GM21423 (cell line): ENCODE data around the gene APOL1.
"Not testable (repeated sequence)": the region's sequence is repeated elsewhere in the genome, so short reads cannot be mapped to it uniquely, and the experiment has no call there.

Experiments
- ATAC-seq: cut with Tn5 transposase; IDR thresholded peaks from one replicate; pipeline ENCODE4 v1.9.1; 2021; ENCODE audit warnings: mild to moderate bottlenecking, moderate library complexity; ENCODE audit not compliant: unreplicated experiment

Gene APOL1

DNA sequence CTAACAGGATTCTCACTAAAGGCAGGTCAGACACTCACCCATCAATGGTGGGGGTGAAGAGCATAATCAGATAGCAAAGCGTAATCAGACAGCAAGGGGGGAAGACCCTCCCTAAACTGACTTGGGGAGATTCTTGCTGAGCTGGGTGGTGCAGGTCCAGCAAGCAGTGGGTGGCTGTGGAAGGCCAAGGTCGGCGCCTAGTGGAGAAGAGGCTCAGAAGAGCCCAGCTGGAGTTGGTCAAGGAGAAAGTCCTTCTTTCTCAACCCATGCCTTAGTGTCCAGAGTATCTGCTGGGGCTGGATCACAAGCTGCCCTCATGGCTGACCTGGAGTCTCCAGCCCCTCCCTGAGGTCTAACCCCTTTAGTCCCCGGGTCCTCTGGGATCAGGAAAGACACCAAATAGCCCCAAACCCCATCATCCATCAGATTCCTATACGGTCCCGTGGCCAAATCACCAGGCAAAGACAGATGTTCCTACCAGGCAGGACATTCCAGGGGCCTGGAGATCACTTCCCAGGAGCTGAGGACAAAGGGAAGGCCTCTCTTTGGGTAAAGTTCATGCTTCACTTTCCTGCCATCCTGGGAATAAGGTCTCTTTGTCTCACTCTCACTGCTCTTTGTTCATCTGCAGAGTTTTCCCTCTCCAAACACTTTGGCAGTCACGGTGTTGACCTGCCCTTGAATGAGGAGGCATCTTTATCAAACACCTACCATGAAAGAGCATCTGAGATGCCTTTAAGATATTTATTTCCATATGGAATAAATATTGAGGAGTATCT is 11.1 kb downstream of the APOL1 start:
- ATAC-seq, result not testable (repeated sequence)

GRCh38 chr22:36267058-36267457 is 14.1 kb downstream of the APOL1 start:
- no peak for ATAC-seq

- ATAC-seq, result no peak
These were observed 15.1 kb downstream of the APOL1 start for GRCh38 chr22:36267896-36268485.

DNA sequence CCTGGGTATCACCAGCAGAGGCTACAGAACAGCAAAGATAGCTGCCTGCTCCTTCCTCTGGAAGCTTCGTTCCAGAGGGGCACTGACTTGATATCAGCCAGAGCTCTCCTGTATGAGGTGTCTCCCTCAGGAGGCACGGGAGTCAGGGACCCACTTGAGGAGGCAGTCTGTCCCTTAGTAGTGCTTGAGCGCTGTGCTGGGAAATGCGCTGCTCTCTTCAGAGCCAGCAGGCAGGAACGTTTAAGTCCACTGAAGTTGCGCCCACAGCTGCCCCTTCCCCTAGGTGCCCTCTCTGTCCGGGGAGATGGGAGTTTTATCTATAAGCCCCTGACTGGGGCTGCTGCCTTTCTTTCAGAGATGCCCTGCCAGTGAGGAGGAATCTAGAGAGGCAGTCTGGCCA is 18.3 kb downstream of the APOL1 start:
- not testable (repeated sequence) for ATAC-seq

DNA sequence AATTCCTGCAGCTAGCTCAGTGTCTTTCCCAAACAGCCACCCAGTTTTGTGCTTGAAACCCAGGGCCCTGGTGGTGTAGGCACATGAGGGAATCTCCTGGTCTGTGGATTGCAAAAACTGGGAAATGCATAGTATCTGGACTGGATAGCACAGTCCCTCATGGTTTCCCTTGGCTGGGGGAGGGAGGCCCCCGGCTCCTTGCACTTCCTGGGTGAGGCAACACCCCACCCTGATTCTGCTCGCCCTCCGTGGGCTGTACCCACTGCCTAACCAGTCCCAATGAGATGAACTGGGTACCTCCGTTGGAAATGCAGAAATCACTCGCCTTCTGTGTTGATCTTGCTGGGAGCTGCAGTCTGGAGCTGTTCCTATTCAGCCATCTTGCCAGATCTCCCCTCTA is 19.0 kb downstream of the APOL1 start:
- not testable (repeated sequence) for ATAC-seq

DNA sequence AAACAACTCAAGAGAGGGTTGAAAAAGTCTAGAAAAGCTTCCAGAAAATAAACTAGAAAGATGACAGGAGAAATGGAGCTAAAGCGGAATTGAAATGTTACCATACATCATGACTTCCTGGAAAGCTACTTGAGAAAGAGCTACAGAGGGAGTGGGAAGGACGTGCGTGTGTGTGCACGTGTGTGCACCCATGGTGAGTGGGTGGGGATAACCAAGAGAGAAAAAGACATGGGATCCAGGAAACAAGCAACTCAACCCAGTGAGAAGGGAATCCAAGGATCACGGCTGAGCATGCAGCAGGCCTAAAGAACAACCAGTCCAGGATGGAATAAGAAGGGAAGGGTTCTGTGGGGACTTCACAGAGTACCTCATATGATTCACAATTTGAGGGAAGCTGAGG is 21.6 kb downstream of the APOL1 start:
- ATAC-seq, result no peak

DNA sequence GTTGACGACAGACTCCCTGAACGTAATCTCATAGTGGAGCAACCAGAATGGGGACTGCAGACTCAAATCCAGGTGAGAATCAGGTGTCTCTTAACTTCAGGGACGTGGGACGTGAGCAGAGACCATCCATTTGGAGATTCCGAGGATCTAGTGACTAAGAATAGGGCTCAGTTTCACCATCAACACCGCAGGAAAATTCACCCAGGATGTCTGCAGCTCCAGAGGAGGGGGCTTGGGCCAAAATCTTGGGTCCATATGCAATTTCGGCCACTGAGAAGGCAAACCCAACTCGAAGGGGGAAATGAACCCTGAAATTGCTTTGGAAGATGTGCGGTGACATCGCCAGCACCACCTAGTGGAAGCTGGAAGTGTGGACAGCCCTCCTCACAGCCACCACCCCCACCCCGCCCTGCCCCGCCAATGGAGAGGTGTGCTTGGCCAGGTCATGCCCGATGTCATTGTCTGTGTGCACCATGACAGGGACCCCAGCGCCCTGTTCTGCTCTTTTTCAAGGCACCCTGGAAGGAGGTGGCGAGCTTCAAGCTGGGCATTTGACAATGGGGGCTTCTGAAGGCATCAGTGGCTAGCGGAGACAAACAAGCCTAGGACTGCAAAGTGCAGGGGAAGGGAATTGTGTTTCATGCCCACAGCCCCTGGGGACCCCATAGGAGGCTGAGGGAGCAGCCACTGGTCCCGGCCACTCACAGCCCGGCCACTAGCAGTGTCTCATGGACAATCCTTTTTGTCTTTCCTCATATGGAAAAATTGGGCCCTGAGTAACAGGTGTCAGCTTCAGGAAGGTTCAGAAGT is 24.8 kb downstream of the APOL1 start:
- ATAC-seq, result no peak

DNA sequence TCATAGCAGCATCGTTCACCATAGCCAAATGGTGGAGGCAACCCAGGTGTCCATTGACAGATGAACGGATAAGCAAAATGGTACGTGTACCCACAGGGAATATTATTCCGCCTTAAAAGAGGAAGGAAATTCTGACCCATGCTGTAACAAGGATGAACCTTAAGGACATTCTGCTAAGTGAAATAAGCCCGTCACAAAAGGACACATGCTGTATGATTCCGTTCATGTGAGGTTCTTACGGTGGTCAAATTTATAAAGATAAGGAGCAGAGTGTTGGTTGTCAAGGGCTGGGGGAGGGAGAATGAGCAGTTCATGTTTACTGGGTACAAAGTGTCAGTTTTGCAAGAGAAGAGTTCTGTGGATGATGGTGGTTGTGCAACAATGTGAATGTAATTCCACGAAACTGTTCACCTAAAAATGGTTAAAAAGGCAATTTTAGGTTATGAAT is 26.3 kb downstream of the APOL1 start:
- no peak for ATAC-seq

DNA sequence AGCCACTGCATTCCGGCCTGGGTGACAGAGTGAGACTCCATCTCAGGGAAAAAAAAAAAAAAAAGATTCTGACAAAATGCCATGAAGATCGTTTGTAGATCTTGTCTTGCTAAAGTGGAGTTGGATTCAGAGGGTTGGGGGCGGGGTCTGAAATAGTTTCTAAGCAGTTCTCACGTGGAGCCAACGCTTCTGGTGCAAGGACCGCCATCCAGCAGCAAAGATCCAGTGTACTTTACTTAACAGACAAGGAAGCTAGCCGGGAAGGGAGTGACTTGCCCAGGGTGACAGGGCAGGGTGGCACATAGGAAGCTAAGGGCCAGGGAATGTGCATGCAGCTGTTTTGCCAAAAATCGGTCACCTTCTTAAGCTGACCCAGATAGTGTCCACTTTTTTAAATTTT is 27.4 kb downstream of the APOL1 start:
- ATAC-seq, result no peak

- ATAC-seq, result no peak
These were observed 28.9 kb downstream of the APOL1 start for GRCh38 chr22:36281781-36282327.

DNA sequence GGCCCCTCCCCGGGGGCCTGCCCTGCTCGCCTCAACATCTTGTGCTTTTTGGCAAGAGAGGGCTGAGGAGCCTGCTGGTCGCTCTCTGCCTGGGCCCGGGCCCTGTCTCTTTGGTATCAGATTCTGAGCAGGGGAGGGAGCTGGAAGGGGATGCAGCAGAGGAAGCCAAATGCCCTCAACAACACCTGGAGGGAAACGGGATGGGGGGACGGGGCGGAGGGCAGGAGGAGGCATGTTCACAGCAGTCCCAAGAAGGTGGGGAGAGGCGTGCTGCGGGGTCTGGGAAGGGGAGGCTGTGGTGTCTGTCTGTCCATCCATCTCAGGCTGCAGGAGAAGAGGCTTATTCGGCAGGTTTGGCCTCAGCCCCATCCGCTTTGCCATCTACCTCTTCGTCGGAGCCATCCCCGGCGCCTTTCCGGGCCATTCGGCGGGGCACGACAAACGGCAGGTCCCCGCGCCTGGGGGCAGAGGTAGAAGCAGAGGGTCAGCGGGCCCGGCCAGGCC is 29.4 kb downstream of the APOL1 start:
- ATAC-seq, result no peak

GRCh38 chr22:36284171-36284571 is 31.2 kb downstream of the APOL1 start:
- no peak for ATAC-seq

DNA sequence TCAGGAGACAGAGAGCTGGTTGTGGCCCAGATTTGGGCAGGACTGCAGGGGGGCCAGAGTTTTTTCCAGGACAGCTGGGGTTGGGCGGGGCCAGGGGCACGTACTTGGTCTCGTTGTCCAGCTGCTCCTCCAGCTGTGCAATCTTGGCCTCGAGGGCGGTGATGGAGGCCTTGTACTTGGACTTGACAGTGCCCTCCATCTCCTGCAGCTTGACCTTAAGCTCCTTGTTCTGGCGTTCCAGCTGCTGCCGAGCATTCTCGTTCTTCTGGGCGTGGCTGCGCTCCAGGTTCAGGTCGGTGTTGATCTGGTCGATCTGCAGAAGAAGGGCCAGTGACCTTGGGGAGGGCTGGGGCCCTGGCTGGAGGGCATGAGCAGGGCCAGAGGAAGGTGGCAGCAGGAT is 32.1 kb downstream of the APOL1 start:
- no peak for ATAC-seq

DNA sequence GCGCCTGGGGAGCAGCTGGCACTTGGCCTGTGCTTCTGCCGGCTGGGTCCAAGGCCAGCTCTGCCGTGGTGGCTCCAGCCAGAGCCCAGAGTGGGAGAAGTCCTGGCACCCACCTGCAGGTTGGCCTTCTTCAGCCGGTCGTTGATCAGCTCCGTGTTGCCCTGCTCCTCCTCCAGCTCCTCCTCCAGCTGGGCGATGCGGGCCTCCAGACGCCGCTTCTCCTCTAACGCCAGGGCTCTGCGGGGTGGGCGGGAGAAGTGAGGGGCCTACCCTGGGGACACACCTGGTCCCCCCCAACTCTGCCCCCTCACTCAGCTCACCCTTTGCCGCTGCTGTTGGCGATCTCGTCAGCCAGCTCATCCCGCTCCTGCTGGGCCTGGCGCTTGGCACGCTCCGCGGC is 32.6 kb downstream of the APOL1 start:
- no peak for ATAC-seq

GRCh38 chr22:36286096-36286957 is 33.4 kb downstream of the APOL1 start:
- no peak for ATAC-seq

GRCh38 chr22:36287881-36288515 is 35.1 kb downstream of the APOL1 start:
- no peak for ATAC-seq

DNA sequence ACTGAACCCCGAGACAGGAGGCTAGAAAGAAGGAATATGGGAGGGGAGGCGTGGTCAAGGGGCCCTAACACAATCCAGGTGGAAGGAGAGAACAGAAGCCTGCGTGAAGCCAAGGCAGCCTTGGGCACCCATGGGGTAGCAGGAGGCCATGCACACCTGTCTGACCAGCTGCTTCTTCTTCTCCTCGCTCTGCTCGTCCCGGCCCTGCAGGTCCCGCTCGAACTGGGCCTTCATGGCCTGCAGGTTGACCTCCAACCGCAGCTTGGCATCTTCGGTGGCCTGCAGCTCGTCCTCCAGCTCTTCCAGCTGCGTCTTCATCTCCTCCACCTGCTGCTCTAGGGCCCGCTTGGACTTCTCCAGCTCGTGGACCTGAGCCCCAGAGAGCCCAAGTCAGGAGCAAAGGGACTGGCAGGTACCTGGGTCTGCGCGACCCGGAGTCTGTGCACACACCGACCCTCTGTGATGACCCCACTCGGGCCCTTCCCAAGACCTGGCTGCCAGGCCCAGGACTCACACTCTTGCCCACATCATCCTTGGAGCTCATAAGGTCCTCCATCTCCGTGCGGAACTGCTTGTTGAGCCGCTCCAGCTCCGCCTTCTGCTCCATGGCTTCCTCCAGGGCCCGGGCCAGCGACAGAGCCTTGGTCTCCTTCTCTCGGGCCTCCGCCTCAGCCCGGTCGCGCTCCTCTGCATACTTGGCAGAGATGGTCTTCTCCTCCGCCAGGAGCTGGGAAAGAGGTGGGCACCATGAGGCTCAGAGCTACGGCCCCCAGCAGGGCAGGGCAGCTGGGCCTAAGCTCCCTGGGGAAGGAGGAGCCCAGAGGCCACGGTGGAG is 35.9 kb downstream of the APOL1 start:
- ATAC-seq, result no peak

DNA sequence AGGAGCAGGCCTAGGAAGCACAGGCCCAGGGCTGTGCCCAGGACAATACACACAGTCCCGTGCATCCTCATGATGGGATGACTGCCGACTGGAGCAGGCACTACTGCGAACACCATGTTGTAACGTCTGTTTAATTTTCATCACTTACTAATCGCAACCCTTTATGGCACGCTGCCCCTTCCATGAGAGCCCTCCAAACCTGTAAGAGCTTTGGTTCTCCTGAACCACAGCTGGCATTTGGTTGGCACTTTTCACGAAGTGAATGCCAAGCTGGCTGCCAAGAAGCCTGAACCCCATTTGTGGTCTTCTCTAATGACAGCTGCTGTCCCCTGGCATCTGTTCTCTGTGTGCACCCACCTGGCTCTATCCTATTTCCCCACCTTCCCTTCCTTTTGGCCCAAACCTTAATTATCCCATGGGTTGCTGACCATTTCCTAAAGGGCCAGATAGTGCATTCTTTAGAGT is 36.5 kb downstream of the APOL1 start:
- ATAC-seq, result no peak

GRCh38 chr22:36289948-36290371 is 37.0 kb downstream of the APOL1 start:
- ATAC-seq, result not testable (repeated sequence)
